OCI-LY1 (cell line): ENCODE measurements around the gene COPRS.

Experiments
- CTCF ChIP-seq: fragments of 200-600 bp; sonication (generic), shearing (Covaris generic); IDR thresholded peaks from 2 replicates; pipeline ENCODE4 v1.5.1; 2017; ENCODE audit warnings: mild to moderate bottlenecking, antibody characterized with exemption, low read length, moderate library complexity, mixed read lengths
- EZH2 ChIP-seq: fragments of 200-600 bp; sonication (generic), shearing (Covaris generic); IDR thresholded peaks from 2 replicates; pipeline ENCODE4 v1.8.0; 2017; ENCODE audit warnings: borderline replicate concordance, mixed run types, mild to moderate bottlenecking, antibody characterized with exemption, low read length, moderate library complexity, mixed read lengths

DNA sequence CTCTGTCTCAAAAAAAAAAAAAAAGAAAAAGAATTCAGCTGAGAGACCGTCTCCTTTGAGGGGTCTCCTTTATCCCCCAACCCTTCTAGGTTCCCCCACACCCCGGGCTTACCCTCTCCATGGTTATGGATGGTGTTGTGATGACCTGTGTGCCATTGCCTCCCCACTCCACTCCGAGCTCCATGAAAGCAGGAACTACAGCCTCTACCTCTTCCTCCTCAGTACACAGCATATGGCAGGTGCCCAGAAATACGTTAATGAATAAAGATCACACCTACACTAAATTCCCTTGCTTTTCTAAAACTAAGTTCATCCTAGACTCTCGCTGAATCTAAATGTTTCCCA, 17.2 kb downstream of the COPRS start:
- TF ChIP-seq EZH2, result no peak
- no peak for TF ChIP-seq CTCF
